NCI-H2107 treated with DMSO at 0.1 percent for 48 hours (cell line): Measurements from ENCODE around the gene CNMD.

Experiments
- DNase-seq: peaks from one replicate; lab custom pipeline; 2025; ENCODE audit not compliant: unreplicated experiment; lab: John Stamatoyannopoulos, UW

CNMD gene

GRCh38 chr13:52739468-52740071 lies at the start of gene CNMD:
Gene CNMD (minus strand): TSS chr13:52739820. CDS start chr13:52739701, 119 bp downstream.
- DNase-seq = no peak

GRCh38 chr13:52788011-52788410 lies 48.4 kb upstream of the CNMD start:
- DNase-seq = no peak

GRCh38 chr13:52787235-52787634 lies 47.6 kb upstream of the CNMD start:
- no peak for DNase-seq

GRCh38 chr13:52786766-52787165 lies 47.1 kb upstream of the CNMD start:
- peak; percentile 87 for DNase-seq

- DNase-seq = no peak
These were observed 46.1 kb upstream of the CNMD start for GRCh38 chr13:52785739-52786138.

GRCh38 chr13:52784591-52785340 lies 45.1 kb upstream of the CNMD start:
- DNase-seq = no peak

- no peak for DNase-seq
These were observed 44.3 kb upstream of the CNMD start for GRCh38 chr13:52783943-52784342.

- no peak for DNase-seq
These were observed 43.1 kb upstream of the CNMD start for GRCh38 chr13:52782471-52783448.

- no peak for DNase-seq
These were observed 41.0 kb upstream of the CNMD start for GRCh38 chr13:52780611-52781010.

GRCh38 chr13:52780092-52780491 lies 40.5 kb upstream of the CNMD start:
- DNase-seq = no peak

GRCh38 chr13:52779103-52779502 lies 39.5 kb upstream of the CNMD start:
- no peak for DNase-seq

GRCh38 chr13:52776726-52777125 lies 37.1 kb upstream of the CNMD start:
- no peak for DNase-seq

- DNase-seq = no peak
These were observed 35.9 kb upstream of the CNMD start for GRCh38 chr13:52775511-52775910.

GRCh38 chr13:52767949-52768516 lies 28.4 kb upstream of the CNMD start:
- no peak for DNase-seq

GRCh38 chr13:52765611-52766390 lies 26.2 kb upstream of the CNMD start:
- DNase-seq = no peak

GRCh38 chr13:52760077-52760476 lies 20.5 kb upstream of the CNMD start:
- DNase-seq = peak; percentile 29

- no peak for DNase-seq
These were observed 18.5 kb upstream of the CNMD start for GRCh38 chr13:52758114-52758513.

GRCh38 chr13:52751196-52751595 lies 11.6 kb upstream of the CNMD start:
- no peak for DNase-seq

- no peak for DNase-seq
These were observed 11.1 kb upstream of the CNMD start for GRCh38 chr13:52750713-52751112.

GRCh38 chr13:52749419-52749818 lies 9.8 kb upstream of the CNMD start:
- no peak for DNase-seq
